Thoracic aorta (tissue), 2 donors: ENCODE measurements around the gene TOM1L2. TPM values are rescaled to one million over a fixed set of nuclear protein-coding genes. Genes with fewer than 3 reads are reported as not detected.

Experiments used
- ATAC-seq: fragments of 150-250 bp; one replicate; pipeline ENCODE4 v1.8.0; 2017; ENCODE audit warnings: low read depth; ENCODE audit not compliant: insufficient number of reproducible peaks, low FRiP score
- DNase-seq: peaks from one replicate; pipeline ENCODE4 v3.0.0-alpha.2; 2020; ENCODE audit warnings: low spot score
- H3K27ac ChIP-seq, 2 donors: fragments of 200-600 bp; sonication (generic); 1 replicate in 1 of 2; 2 replicates in 1 of 2; pipeline ENCODE4 v1.5.1; 2016; ENCODE audit warnings: mild to moderate bottlenecking in 2 of 2, moderate library complexity in 2 of 2
- H3K27me3 ChIP-seq: fragments of 200-600 bp; sonication (generic); replicated peaks from 2 replicates; pipeline ENCODE4 v1.6.0; 2016; ENCODE audit warnings: mild to moderate bottlenecking; ENCODE audit not compliant: insufficient read depth
- H3K36me3 ChIP-seq: fragments of 200-600 bp; sonication (generic); one replicate; pipeline ENCODE4 v1.5.1; 2016
- H3K4me1 ChIP-seq, 2 donors: fragments of 200-600 bp; sonication (generic); 1 replicate in 1 of 2; 2 replicates in 1 of 2; pipeline versions ENCODE4 v1.5.1 to v1.6.0; 2016; ENCODE audit warnings: low read depth in 2 of 2, mild to moderate bottlenecking in 1 of 2; ENCODE audit not compliant: control insufficient read depth in 1 of 2
- H3K4me3 ChIP-seq: fragments of 200-600 bp; sonication (generic); 2 replicates; pipeline ENCODE4 v1.5.1; 2016; ENCODE audit warnings: mild to moderate bottlenecking
- H3K9me3 ChIP-seq: fragments of 200-600 bp; sonication (generic); 2 replicates; pipeline ENCODE4 v1.5.1; 2016
- CTCF ChIP-seq: fragments of 200-600 bp; sonication (generic); IDR thresholded peaks from one replicate; pipeline ENCODE4 v1.5.1; 2019; ENCODE audit warnings: antibody characterized with exemption
- total RNA-seq, 2 donors: library from RNA; depleted of rRNA; stranded (reverse); fragments of >200 nt; gene quantifications; one replicate each; pipeline versions ENCODE4 v1.1.0 to v1.2.3, GENCODE V29; 2016

TOM1L2 gene
- total RNA-seq, 2 donors from 2014 or later, result 63.4 to 185 TPM

GRCh38 chr17:17934214-17934613, 38.0 kb downstream of the TOM1L2 start:
- peaks cover 15 to 46% of the 10 kb centered on the region in 2 donors for H3K4me1 ChIP-seq
- H3K27ac ChIP-seq, result no peak overlapping the region
- no peak for DNase-seq

GRCh38 chr17:17933775-17934174, 38.4 kb downstream of the TOM1L2 start:
- DNase-seq, result no peak
- H3K4me3 ChIP-seq, result no peak overlapping the region
- no peaks in the 10 kb centered on the region for H3K27me3 ChIP-seq
- H3K4me1 ChIP-seq, result peaks cover 16 to 51% of the 10 kb centered on the region in 2 donors
- H3K27ac ChIP-seq, result no peak overlapping the region
- no peaks in the 10 kb centered on the region for H3K36me3 ChIP-seq
- no peaks in the 10 kb centered on the region for H3K9me3 ChIP-seq
- no peak for TF ChIP-seq CTCF
- no peak for ATAC-seq

More at GRCh38 chr17:17934214-17934613, 38.0 kb downstream of the TOM1L2 start:
- H3K4me3 ChIP-seq, result no peak overlapping the region
- no peaks in the 10 kb centered on the region for H3K36me3 ChIP-seq
- H3K27me3 ChIP-seq, result no peaks in the 10 kb centered on the region
- no peak for ATAC-seq
- H3K9me3 ChIP-seq, result no peaks in the 10 kb centered on the region
- TF ChIP-seq CTCF, result no peak

GRCh38 chr17:17931159-17931558, 41.0 kb downstream of the TOM1L2 start:
- Histone ChIP-seq H3K4me1 (peaks cover 28 to 62% of the 10 kb centered on the region in 2 donors), H3K9me3 (no peaks in the 10 kb centered on the region), H3K27ac (no peak overlapping the region), H3K27me3 (no peaks in the 10 kb centered on the region), H3K36me3 (no peaks in the 10 kb centered on the region), H3K4me3 (no peak overlapping the region)
- no peak for TF ChIP-seq CTCF
- DNase-seq (no peak), ATAC-seq (no peak)

- TF ChIP-seq CTCF, result no peak
- no peak overlapping the region for H3K4me3 ChIP-seq
- H3K27ac ChIP-seq, result peak overlapping the region in 1 of 2 donors; percentile 7
- peaks cover 24 to 57% of the 10 kb centered on the region in 2 donors for H3K4me1 ChIP-seq
- no peaks in the 10 kb centered on the region for H3K9me3 ChIP-seq
- ATAC-seq (no peak), DNase-seq (no peak)
- no peaks in the 10 kb centered on the region for H3K36me3 ChIP-seq
- H3K27me3 ChIP-seq, result no peaks in the 10 kb centered on the region
Observed at GRCh38 chr17:17930674-17931073, 41.5 kb downstream of the TOM1L2 start.

GRCh38 chr17:17929655-17930380, 42.4 kb downstream of the TOM1L2 start:
- Histone ChIP-seq H3K27me3 (no peaks in the 10 kb centered on the region), H3K36me3 (no peaks in the 10 kb centered on the region), H3K9me3 (no peaks in the 10 kb centered on the region), H3K4me1 (peaks cover 24 to 54% of the 10 kb centered on the region in 2 donors), H3K4me3 (no peak overlapping the region), H3K27ac (peak overlapping the region; percentile 22 to 39)
- DNase-seq (no peak), ATAC-seq (no peak)
- TF ChIP-seq CTCF, result no peak
